H4 (cell line): ENCODE results near the gene CCT5. TPM values are rescaled to one million over a fixed set of nuclear protein-coding genes. Genes with fewer than 3 reads are reported as not detected.

ENCODE experiments used
- DNase-seq: peaks from one replicate; pipeline ENCODE4 v3.0.0-alpha.2; 2015; ENCODE audit warnings: low spot score
- total RNA-seq: library from RNA; depleted of rRNA; stranded (reverse); fragments of >200 nt; shearing (Covaris generic); gene quantifications from 2 replicates; pipeline ENCODE4 v1.2.3, GENCODE V29; 2014; rRNA removed

CCT5 gene
- 1,083 and 1,127 TPM in 2 replicates for total RNA-seq

GRCh38 chr5:10249948-10250805 lies at the start of gene CCT5:
Gene CCT5 (plus strand): TSS chr5:10250280. CDS start chr5:10250341, 61 bp downstream.
- DNase-seq, result peak; percentile 99

GRCh38 chr5:10201223-10201868 lies 48.7 kb upstream of the CCT5 start:
- no peak for DNase-seq

GRCh38 chr5:10202089-10202910 lies 47.8 kb upstream of the CCT5 start:
- DNase-seq, result no peak

GRCh38 chr5:10209004-10209403 lies 41.1 kb upstream of the CCT5 start:
- DNase-seq, result no peak

- no peak for DNase-seq
Measured at GRCh38 chr5:10213316-10213715, 36.8 kb upstream of the CCT5 start.

GRCh38 chr5:10214041-10214440 lies 36.0 kb upstream of the CCT5 start:
- DNase-seq, result no peak

GRCh38 chr5:10215366-10215765 lies 34.7 kb upstream of the CCT5 start:
- DNase-seq, result no peak

- no peak for DNase-seq
Measured at GRCh38 chr5:10216107-10216506, 34.0 kb upstream of the CCT5 start.

- DNase-seq, result no peak
Measured at GRCh38 chr5:10218658-10219057, 31.4 kb upstream of the CCT5 start.

- DNase-seq, result no peak
Measured at GRCh38 chr5:10219068-10219467, 31.0 kb upstream of the CCT5 start.

- no peak for DNase-seq
Measured at GRCh38 chr5:10220248-10220647, 29.8 kb upstream of the CCT5 start.

- DNase-seq, result no peak
Measured at GRCh38 chr5:10222326-10222725, 27.8 kb upstream of the CCT5 start.

GRCh38 chr5:10227379-10227778 lies 22.7 kb upstream of the CCT5 start:
- no peak for DNase-seq

GRCh38 chr5:10228288-10228687 lies 21.8 kb upstream of the CCT5 start:
- no peak for DNase-seq

- no peak for DNase-seq
Measured at GRCh38 chr5:10229306-10230048, 20.6 kb upstream of the CCT5 start.

GRCh38 chr5:10232386-10232785 lies 17.7 kb upstream of the CCT5 start:
- DNase-seq, result no peak

GRCh38 chr5:10233011-10233410 lies 17.1 kb upstream of the CCT5 start:
- DNase-seq, result no peak

- DNase-seq, result peak; percentile 79
Measured at GRCh38 chr5:10233505-10233904, 16.6 kb upstream of the CCT5 start.

- peak; percentile 63 for DNase-seq
Measured at GRCh38 chr5:10235350-10235749, 14.7 kb upstream of the CCT5 start.

- DNase-seq, result no peak
Measured at GRCh38 chr5:10243660-10244240, 6.3 kb upstream of the CCT5 start.

GRCh38 chr5:10244342-10244944 lies 5.6 kb upstream of the CCT5 start:
- DNase-seq, result no peak
